Fibroblast of skin of left biceps (primary cell): ENCODE data around the gene COL6A1.
"Not testable (repeated sequence)": the region's sequence is repeated elsewhere in the genome, so short reads cannot be mapped to it uniquely, and the experiment has no call there.

Experiments used
- DNase-seq, 2 experiments: peaks; one replicate each; pipeline ENCODE4 v3.0.0-alpha.2; 2013; ENCODE audit warnings: low read depth in 2 of 2

COL6A1 gene

GRCh38 chr21:45995686-45996179 lies 14.2 kb downstream of the COL6A1 start:
- DNase-seq, result no peak

DNA sequence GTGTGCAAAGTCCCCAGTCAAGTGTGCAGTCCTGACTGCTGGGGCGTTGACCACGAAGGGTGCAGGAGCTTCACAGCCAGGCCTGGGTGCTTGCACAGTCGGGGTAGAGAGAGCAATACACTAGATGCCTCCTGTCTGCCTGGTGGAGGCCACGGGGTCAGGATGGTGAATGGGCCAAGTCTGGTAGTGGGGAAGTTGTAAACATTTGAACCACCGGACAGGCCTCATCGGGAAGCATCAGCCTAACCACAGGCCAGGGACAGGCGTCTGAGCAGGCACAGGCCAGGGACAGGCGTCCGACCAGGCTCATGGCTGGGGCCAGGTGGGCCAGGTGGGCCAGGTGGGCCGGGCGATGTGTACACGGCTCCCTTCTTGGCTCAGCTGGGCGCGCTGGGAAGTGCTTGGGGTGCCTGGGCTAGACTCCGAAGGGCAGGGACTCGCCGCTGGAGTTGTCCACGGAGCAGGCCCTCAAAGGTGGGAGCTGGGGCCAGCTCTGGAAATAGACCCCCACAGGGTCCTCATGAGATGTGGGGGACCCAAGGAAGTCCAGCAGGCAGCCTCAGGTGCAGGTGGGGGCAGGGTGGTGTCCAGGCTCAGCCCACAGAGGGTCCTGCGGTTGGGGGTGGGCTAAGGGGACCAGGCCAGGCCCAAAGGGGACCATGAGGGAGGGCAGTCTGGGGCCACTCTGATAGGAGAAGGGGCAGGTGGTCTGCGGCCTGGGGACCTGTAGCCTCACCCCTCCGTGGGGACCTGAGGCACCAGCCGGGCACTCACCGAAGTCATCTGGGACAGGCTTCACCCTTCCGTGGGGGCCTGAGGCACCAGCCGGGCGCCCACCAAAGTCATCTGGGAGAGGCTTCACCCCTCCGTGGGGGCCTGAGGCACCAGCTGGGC lies 15.0 kb downstream of the COL6A1 start:
- no peak for DNase-seq

- no peak for DNase-seq
Observed at GRCh38 chr21:45997205-45997494, 15.6 kb downstream of the COL6A1 start.

DNA sequence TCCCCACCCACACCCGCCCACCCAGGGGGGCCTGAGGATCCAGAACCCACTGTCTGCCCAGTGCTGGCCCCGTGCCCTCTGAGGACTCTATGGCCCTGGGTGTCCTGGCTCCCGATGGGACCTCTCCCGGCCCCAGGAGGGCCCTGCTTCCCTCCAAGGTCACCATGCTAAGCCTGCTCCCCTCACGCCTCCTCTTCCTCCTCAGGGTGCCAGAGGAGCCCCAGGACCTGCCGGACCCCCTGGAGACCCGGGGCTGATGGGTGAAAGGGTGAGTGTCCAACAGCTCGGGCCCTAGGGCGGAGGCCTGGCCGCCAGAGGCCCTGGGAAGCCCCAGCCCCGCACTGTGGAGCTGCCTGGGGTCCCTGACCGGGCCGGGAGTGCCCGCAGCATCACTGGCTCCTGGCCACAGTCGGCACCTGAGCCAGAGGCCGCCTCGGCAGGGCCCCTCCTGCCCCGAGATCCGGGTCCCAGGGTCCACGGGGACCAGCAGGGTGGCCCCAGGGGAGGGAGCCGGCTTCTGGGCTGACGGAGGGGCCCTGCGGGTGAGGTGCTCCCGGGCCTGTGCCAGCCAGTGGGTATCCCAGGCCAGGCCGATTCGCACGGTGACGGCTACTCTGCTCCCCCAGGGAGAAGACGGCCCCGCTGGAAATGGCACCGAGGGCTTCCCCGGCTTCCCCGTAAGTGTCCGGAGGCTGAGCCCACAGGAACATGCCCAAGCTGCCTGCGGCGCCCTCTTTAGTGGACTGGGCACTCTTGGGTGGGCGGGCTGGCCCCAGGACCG lies 16.1 kb downstream of the COL6A1 start:
- no peak for DNase-seq

DNA sequence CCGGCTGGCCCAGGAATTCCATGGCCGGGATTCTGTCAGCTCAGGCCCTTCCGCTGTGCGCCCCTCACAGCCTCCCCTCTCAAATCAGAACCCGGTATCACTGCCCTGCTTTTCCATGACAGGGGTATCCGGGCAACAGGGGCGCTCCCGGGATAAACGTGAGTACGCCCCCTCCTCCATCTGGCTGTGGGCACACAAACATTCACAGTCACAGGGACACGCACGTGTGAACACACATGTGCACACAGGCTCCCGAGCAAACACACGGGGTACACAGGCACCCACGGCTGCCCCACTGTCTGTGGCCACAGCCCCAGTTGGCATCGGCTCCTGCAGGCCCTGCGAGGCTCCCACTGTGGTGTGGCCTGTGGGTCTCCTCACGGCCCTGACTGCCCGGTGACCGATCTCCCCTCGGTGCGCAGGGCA lies 16.7 kb downstream of the COL6A1 start:
- DNase-seq, result no peak

DNA sequence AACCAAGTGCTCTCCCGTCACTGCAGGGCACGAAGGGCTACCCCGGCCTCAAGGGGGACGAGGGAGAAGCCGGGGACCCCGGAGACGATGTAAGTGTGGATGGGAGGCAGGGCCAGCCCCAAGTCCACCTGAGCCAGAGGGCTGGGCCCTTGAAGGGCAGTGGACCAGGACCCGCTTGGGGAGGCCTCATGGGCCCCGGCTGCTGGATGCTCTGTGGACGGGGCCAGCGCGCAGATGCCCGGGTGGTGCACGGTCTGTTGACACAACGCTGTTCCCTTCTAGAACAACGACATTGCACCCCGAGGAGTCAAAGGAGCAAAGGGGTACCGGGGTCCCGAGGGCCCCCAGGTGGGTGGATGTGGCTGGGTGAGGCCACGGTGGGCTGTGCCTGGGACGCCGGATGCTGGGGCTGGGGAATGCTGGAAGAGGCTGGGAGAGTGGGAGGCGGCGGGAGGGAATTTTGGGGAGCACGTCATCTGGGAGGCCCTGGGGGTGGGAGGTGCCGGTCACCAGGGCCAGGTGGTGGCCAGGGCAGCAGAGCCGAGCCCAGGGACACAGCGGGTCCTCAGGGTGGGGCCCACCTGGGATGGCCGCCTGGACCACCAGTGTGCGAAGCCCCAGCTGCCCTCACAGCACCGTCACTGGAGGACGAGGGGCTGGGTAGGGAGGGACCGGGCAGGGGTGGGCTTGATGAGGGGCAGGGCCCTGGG lies 17.5 kb downstream of the COL6A1 start:
- no peak for DNase-seq

GRCh38 chr21:45999581-46000181 lies 18.1 kb downstream of the COL6A1 start:
- DNase-seq, result no peak

DNA sequence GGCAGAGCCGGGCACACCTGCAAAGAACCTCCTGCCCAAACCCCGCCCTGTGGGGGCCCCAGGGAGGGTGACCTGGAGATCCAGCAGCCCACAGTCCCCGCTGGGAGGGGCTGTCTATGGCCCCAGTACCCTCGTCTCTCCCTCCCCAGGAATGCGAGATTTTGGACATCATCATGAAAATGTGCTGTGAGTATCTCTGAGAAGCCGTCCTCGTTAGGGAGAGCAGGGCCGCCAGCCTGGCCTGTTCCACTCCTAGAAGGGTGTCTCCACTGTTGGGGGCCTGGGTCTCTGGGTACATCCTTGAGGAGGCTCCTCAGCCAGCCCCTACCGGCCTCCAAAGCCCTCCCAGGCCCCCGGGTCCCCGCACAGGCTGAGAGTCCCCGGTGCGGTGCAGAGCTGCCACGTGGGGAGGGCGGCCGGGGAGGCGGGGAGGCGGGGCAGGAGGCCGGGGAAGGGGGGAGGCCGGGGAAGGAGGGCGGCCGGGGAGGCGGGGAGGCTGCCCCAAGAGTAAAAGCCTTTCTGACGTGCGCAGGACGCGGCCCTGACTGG lies 18.7 kb downstream of the COL6A1 start:
- DNase-seq, result no peak

DNA sequence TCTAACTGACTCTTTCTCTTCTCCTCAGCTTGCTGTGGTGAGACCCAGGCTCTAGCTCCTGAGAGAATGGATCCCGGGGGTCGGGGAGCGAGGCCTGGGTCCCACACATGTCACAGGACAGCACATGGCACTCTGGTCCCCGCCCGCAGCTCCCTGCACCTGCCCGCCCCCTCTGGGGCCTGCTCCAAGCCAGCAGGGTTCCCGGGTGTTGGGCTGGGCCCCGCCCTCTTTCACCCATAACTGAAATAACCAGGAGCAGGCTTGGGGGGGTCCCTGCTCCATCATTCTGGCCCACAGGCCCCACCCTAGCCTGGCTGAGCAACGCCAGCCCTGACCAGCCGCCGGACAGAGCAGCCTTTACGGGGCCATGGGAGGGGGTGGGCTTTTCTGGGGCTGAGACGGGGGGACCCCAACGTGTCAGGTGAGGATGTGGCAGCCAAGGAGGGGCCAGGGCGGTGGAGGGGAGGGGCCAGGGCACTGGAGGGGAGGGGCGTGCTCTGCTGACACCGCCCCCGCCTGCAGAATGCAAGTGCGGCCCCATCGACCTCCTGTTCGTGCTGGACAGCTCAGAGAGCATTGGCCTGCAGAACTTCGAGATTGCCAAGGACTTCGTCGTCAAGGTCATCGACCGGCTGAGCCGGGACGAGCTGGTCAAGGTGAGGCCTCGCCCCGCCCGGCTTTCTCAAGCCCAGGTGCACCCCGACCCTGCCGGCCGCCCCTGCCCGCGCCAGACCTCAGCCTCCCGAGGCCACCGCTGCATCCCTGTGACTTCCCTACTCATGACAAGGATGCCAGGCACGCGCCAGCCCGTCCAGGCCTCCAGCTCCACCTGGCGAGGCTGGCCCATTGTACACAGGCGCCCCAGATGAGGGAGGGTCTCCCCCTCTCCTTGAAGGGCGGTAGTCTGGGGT lies 19.4 kb downstream of the COL6A1 start:
- DNase-seq, result no peak

DNA sequence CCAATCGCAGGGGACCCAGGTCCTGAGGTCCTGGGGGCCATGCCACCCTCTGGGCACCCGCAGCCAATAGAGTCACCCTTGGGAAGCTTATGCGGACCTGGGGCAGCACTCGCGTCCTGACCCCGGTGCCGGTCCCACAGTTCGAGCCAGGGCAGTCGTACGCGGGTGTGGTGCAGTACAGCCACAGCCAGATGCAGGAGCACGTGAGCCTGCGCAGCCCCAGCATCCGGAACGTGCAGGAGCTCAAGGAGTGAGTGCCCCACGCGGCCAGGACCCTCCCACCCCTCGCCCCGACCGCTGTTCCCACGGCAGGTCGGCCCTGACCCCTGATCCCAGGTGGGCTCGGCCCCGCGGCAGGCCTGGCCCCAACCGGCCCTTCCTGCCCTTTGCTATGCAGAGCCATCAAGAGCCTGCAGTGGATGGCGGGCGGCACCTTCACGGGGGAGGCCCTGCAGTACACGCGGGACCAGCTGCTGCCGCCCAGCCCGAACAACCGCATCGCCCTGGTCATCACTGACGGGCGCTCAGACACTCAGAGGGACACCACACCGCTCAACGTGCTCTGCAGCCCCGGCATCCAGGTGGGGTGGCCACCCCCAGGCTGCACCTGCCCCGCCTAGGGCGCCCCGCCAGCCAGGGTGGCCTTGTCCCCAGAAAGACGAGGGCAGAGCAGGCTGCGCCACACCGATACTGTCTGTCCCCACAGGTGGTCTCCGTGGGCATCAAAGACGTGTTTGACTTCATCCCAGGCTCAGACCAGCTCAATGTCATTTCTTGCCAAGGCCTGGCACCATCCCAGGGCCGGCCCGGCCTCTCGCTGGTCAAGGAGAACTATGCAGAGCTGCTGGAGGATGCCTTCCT lies 20.5 kb downstream of the COL6A1 start:
- DNase-seq, result no peak

- DNase-seq, result no peak
Observed at GRCh38 chr21:46002841-46003574, 21.4 kb downstream of the COL6A1 start.

DNA sequence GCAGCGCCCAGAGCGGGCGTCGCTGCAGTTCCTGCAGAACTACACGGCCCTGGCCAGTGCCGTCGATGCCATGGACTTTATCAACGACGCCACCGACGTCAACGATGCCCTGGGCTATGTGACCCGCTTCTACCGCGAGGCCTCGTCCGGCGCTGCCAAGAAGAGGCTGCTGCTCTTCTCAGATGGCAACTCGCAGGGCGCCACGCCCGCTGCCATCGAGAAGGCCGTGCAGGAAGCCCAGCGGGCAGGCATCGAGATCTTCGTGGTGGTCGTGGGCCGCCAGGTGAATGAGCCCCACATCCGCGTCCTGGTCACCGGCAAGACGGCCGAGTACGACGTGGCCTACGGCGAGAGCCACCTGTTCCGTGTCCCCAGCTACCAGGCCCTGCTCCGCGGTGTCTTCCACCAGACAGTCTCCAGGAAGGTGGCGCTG lies 22.0 kb downstream of the COL6A1 start:
- no peak for DNase-seq

DNA sequence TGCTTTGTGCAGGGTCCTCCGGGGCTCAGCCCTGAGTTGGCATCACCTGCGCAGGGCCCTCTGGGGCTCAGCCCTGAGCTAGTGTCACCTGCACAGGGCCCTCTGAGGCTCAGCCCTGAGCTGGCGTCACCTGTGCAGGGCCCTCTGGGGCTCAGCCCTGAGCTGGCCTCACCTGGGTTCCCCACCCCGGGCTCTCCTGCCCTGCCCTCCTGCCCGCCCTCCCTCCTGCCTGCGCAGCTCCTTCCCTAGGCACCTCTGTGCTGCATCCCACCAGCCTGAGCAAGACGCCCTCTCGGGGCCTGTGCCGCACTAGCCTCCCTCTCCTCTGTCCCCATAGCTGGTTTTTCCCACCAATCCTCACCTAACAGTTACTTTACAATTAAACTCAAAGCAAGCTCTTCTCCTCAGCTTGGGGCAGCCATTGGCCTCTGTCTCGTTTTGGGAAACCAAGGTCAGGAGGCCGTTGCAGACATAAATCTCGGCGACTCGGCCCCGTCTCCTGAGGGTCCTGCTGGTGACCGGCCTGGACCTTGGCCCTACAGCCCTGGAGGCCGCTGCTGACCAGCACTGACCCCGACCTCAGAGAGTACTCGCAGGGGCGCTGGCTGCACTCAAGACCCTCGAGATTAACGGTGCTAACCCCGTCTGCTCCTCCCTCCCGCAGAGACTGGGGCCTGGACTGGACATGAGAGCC lies 22.7 kb downstream of the COL6A1 start:
- no peak for DNase-seq

DNA sequence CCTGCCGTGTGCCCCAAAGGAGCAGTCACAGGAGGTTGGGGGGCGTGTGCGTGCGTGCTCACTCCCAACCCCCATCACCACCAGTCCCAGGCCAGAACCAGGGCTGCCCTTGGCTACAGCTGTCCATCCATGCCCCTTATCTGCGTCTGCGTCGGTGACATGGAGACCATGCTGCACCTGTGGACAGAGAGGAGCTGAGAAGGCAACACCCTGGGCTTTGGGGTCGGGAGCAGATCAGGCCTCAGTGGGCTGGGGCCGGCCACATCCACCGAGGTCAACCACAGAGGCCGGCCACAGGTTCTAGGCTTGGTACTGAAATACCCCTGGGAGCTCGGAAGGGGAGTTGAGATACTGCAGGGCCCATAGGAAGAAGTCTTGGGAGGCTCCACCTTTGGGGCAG lies 23.5 kb downstream of the COL6A1 start:
- no peak for DNase-seq

GRCh38 chr21:46005481-46005881 lies 23.9 kb downstream of the COL6A1 start:
- DNase-seq, result no peak

DNA sequence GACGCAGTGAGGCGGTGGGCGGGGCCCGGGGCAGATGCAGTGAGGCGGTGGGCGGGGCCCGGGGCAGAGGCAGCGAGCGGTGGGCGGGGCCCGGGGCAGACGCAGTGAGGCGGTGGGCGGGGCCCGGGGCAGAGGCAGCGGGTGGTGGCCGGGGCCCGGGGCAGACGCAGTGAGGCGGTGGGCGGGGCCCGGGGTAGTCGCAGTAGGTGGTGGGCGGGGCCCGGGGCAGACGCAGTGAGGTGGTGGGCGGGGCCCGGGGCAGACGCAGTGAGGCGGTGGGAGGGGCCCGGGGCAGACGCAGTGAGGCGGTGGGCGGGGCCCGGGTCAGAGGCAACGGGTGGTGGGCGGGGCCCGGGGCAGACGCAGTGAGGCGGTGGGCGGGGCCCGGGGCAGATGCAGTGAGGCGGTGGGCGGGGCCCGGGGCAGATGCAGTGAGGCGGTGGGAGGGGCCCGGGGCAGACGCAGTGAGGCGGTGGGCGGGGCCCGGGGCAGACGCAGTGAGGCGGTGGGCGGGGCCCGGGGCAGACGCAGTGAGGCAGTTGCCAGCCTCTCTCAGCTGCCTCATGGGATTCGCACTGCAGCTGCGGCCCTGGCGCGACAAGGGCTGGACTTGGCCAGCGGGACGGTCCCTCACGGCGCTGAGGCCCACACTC lies 24.4 kb downstream of the COL6A1 start:
- not testable (repeated sequence) for DNase-seq
